GM12801 (cell line): ENCODE data around the gene ASPSCR1.

Experiments
- CTCF ChIP-seq: IDR thresholded peaks from one replicate; pipeline ENCODE4 v1.5.1; 2011; ENCODE audit warnings: control low read depth; ENCODE audit not compliant: insufficient read length; ENCODE audit errors: extremely low read depth

The ASPSCR1 gene

GRCh38 chr17:82031303-82031884 is 54.0 kb downstream of the ASPSCR1 start, which contains the start of gene RAC3:
Gene RAC3, plus strand, starts transcription at chr17:82031678. Its CDS starts 84 bp downstream, at chr17:82031762.
- no peak for TF ChIP-seq CTCF

- TF ChIP-seq CTCF, result no peak
Observed at GRCh38 chr17:82031885-82032627, 54.6 kb downstream of the ASPSCR1 start.

- TF ChIP-seq CTCF, result no peak
Observed at GRCh38 chr17:82033359-82034085, 56.1 kb downstream of the ASPSCR1 start.

- no peak for TF ChIP-seq CTCF
Observed at GRCh38 chr17:82034371-82035011, 57.1 kb downstream of the ASPSCR1 start.

- no peak for TF ChIP-seq CTCF
Observed at GRCh38 chr17:82035488-82035887, 58.1 kb downstream of the ASPSCR1 start.

- no peak for TF ChIP-seq CTCF
Observed at GRCh38 chr17:82035956-82036633, 58.7 kb downstream of the ASPSCR1 start.
